ENCODE results near the gene EPHB1. TPM values are rescaled to one million over a fixed set of nuclear protein-coding genes. Genes with fewer than 3 reads are reported as not detected.
A peak's percentile ranks its signal among the peaks of the same experiment; 100 is the strongest.

EPHB1 gene
- polyA plus RNA-seq, 1 donor from 2014 or later: 0.71 TPM

- Mint-ChIP-seq H3K27ac (peak overlapping the region in 1 of 3 donors; percentile 59), H3K27me3 (peaks cover 27% of the 10 kb centered on the region), H3K4me1 (peaks cover 3 to 7% (median 6%) of the 10 kb centered on the region in 3 donors), H3K4me3 (peak overlapping the region; percentile 46 to 92 (median 83)), H3K36me3 (no peaks in the 10 kb centered on the region), H3K9me3 (no peaks in the 10 kb centered on the region)
Measured at GRCh38 chr3:134796281-134797056, 1.4 kb downstream of the EPHB1 start.

- H3K36me3 Mint-ChIP-seq: no peaks in the 10 kb centered on the region
- peaks cover 24% of the 10 kb centered on the region for H3K27me3 Mint-ChIP-seq
Measured at GRCh38 chr3:134797057-134797740, 2.1 kb downstream of the EPHB1 start.

GRCh38 chr3:134797741-134798451, 2.8 kb downstream of the EPHB1 start:
- Mint-ChIP-seq H3K9me3 (no peaks in the 10 kb centered on the region), H3K36me3 (no peaks in the 10 kb centered on the region), H3K4me3 (peak overlapping the region in 3 of 4 donors; percentile 70 to 78 (median 78)), H3K27me3 (peaks cover 21% of the 10 kb centered on the region), H3K27ac (peak overlapping the region in 1 of 3 donors; percentile 59), H3K4me1 (peaks cover 3 to 11% (median 7%) of the 10 kb centered on the region in 3 donors)

More at GRCh38 chr3:134797057-134797740, 2.1 kb downstream of the EPHB1 start:
- H3K4me3 Mint-ChIP-seq: peak overlapping the region; percentile 46 to 88 (median 78)
- no peaks in the 10 kb centered on the region for H3K9me3 Mint-ChIP-seq
- H3K27ac Mint-ChIP-seq: peak overlapping the region in 1 of 3 donors; percentile 59
- peaks cover 3 to 7% (median 6%) of the 10 kb centered on the region in 3 donors for H3K4me1 Mint-ChIP-seq

- Mint-ChIP-seq H3K27me3 (peaks cover 21% of the 10 kb centered on the region), H3K9me3 (no peaks in the 10 kb centered on the region)
Measured at GRCh38 chr3:134798681-134799311, 3.7 kb downstream of the EPHB1 start.

GRCh38 chr3:134799393-134799792, 4.3 kb downstream of the EPHB1 start:
- no peaks in the 10 kb centered on the region for H3K36me3 Mint-ChIP-seq
- H3K4me1 Mint-ChIP-seq: peaks cover 3 to 11% (median 7%) of the 10 kb centered on the region in 3 donors
- H3K9me3 Mint-ChIP-seq: no peaks in the 10 kb centered on the region
- H3K27ac Mint-ChIP-seq: no peak overlapping the region
- H3K4me3 Mint-ChIP-seq: no peak overlapping the region
- peaks cover 21% of the 10 kb centered on the region for H3K27me3 Mint-ChIP-seq

More at GRCh38 chr3:134798681-134799311, 3.7 kb downstream of the EPHB1 start:
- Mint-ChIP-seq H3K27ac (no peak overlapping the region), H3K4me1 (peaks cover 3 to 11% (median 7%) of the 10 kb centered on the region in 3 donors), H3K36me3 (no peaks in the 10 kb centered on the region), H3K4me3 (no peak overlapping the region)

DNA sequence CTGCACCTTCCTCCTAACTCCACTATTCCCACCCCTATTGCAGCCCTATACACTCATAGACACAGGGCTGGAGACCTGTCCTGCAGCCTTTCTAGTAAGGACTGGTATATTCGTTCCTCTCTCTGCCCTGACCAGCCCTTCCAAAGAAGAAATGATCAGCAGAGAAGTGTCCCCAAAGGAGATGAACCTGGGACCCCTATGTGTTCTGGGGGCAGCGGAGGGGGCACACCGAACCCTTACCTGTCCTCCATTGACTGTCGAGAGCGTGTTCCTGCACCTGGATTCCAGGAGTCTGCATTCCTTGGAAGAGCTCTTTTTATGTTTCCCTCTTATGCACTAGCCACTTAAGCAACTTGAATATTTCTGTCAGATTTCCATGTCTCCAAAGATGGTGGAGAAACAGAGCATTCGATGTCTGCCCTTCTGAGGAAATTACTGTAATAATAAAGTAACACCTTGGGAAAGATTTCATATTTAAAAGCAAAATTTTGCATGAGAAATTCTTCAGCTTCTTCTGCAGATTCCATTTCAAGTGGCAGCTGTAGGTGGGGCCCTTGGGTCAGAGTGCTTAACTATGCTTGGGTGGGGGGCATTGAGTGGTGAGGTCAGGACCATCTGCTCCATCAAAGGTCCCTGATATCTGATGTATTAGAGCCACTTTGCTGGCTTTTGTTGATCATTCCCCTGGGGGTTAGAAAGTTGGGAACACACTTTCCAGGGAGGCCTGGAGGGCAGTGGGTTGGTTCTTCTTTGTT, 6.3 kb downstream of the EPHB1 start:
- H3K27ac Mint-ChIP-seq: no peak overlapping the region
- no peaks in the 10 kb centered on the region for H3K36me3 Mint-ChIP-seq
- H3K4me1 Mint-ChIP-seq: peaks cover 4 to 7% (median 4%) of the 10 kb centered on the region in 3 donors
- H3K27me3 Mint-ChIP-seq: peaks cover 13% of the 10 kb centered on the region
- no peaks in the 10 kb centered on the region for H3K9me3 Mint-ChIP-seq
- peak overlapping the region in 1 of 4 donors; percentile 52 for H3K4me3 Mint-ChIP-seq

DNA sequence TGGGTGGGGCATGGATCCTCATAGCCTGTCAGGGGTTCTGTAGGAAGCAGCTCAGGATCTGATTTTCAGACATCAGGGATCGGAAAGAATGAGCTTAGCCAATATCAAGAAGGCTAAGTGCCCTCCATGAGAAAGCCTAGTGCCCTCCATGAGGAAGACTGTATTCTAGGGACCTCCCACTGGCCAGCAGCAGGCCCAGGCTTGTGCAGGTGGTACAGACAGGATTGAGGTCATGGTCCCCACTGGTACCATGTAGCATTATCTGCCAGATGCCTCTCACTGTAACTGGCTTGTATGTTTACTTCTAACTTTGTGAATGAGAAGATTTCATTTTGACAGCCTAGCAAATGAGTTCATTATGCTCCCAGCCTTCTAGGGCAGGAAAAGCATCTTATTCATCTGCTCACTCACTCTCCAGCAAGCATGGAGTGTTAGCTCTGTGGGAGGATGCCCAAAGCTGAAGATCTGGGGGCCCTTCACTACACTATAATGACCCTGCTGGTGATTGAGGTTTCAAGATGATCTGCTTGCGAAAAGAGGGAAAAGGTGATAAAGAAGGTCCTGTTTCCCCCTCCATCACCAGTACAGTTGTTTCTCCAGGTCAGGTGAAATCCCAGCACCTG, 7.5 kb downstream of the EPHB1 start:
- peaks cover 0 to 5% (median 2%) of the 10 kb centered on the region in 3 donors for H3K4me1 Mint-ChIP-seq
- no peaks in the 10 kb centered on the region for H3K9me3 Mint-ChIP-seq
- no peaks in the 10 kb centered on the region for H3K36me3 Mint-ChIP-seq
- H3K27ac Mint-ChIP-seq: peak overlapping the region in 1 of 3 donors; percentile 60
- peaks cover 3% of the 10 kb centered on the region for H3K27me3 Mint-ChIP-seq
- no peak overlapping the region for H3K4me3 Mint-ChIP-seq

DNA sequence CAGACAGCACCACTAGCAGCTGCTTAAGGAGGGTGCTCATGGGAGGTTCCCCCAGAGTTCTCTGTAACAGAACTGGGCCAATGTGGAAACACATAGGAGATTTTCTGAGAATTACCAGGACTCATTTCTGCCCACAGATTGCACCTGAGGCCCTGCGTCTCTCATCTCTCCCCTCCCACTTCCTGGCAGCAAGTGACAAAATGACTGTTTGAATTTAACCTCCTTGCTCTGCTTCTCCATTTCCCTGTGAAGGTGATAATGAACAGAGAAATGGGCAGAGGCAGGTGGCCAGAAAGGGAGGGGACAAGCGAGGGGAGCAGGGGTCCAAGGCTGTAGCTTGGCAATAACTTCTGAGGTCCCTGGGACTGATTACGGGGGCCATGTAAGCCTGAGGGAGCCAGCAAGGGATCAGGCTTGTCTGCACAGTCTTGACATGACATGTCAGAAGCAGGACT, 8.0 kb downstream of the EPHB1 start:
- Mint-ChIP-seq H3K27me3 (peaks cover 2% of the 10 kb centered on the region), H3K27ac (no peak overlapping the region), H3K4me1 (peaks cover 0 to 5% (median 2%) of the 10 kb centered on the region in 3 donors), H3K36me3 (no peaks in the 10 kb centered on the region), H3K4me3 (no peak overlapping the region), H3K9me3 (no peaks in the 10 kb centered on the region)

DNA sequence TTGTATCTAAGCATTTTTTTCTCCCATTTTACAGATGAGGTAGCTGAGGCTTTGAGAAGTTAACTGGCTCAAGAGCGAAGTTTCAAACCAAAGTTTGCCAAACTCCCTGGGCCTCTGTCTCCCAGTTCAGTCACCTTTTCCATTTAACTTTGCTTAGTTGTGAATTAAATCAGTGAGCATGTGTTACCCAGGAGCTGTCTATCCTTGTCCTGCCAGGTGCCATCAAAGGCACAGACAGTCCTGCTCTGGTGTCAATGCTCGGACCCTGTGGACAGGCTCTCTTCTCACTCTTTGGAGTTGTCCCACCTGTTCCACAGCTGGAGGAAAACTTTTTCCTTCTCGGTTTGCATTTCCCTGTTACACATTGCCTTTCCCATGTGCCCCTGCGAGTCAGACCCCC, 8.6 kb downstream of the EPHB1 start:
- Mint-ChIP-seq H3K27ac (no peak overlapping the region), H3K9me3 (no peaks in the 10 kb centered on the region), H3K4me3 (no peak overlapping the region)

GRCh38 chr3:134804508-134805480, 9.7 kb downstream of the EPHB1 start:
- H3K9me3 Mint-ChIP-seq: no peaks in the 10 kb centered on the region
- peaks cover 3 to 7% (median 3%) of the 10 kb centered on the region in 3 donors for H3K4me1 Mint-ChIP-seq
- no peak overlapping the region for H3K4me3 Mint-ChIP-seq
- peaks cover 2% of the 10 kb centered on the region for H3K27me3 Mint-ChIP-seq
- no peaks in the 10 kb centered on the region for H3K36me3 Mint-ChIP-seq
- H3K27ac Mint-ChIP-seq: peak overlapping the region in 1 of 3 donors; percentile 84

More for the DNA sequence above, 8.6 kb downstream of the EPHB1 start:
- H3K4me1 Mint-ChIP-seq: peaks cover 2 to 5% (median 2%) of the 10 kb centered on the region in 3 donors
- H3K36me3 Mint-ChIP-seq: no peaks in the 10 kb centered on the region
- peaks cover 2% of the 10 kb centered on the region for H3K27me3 Mint-ChIP-seq

DNA sequence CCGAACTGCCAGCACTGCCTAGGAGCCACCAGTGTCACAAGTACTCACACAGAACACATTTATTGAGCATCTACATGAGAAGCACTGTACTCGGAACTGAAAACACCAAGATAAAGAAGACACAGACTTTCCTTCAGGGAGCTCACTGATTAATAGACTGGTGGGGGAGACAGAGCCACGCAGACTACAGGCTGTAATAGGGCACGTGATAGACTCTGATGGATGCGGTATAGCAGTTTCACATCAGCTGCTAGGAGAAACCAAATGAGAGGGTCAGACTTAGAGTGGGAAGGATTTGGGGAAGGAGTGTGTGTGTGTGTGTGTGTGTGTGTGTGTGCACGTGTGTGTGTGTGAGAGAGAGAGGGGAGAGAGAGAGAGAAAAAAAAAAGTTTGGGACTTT, 12.1 kb downstream of the EPHB1 start:
- H3K4me3 Mint-ChIP-seq: no peak overlapping the region
- no peaks in the 10 kb centered on the region for H3K27me3 Mint-ChIP-seq
- H3K36me3 Mint-ChIP-seq: no peaks in the 10 kb centered on the region
- H3K9me3 Mint-ChIP-seq: no peaks in the 10 kb centered on the region
- peaks cover 3 to 10% (median 3%) of the 10 kb centered on the region in 3 donors for H3K4me1 Mint-ChIP-seq
- no peak overlapping the region for H3K27ac Mint-ChIP-seq

- Mint-ChIP-seq H3K4me3 (no peak overlapping the region), H3K9me3 (no peaks in the 10 kb centered on the region), H3K27ac (no peak overlapping the region)
Measured at GRCh38 chr3:134808835-134809234, 13.8 kb downstream of the EPHB1 start.

More at GRCh38 chr3:134808835-134809234, 13.8 kb downstream of the EPHB1 start:
- Mint-ChIP-seq H3K36me3 (peaks cover 2% of the 10 kb centered on the region), H3K4me1 (peaks cover 3 to 6% (median 3%) of the 10 kb centered on the region in 3 donors), H3K27me3 (no peaks in the 10 kb centered on the region)
